HepG2 (cell line): ENCODE results near the gene CMTM4. TPM values are rescaled to one million over a fixed set of nuclear protein-coding genes. Genes with fewer than 3 reads are reported as not detected.

Experiments used
- ATF7 ChIP-seq, 2 experiments: fragments of 450-650 bp in 1 of 2; sonication (generic) in 1 of 2; formaldehyde crosslinking in 1 of 2; IDR thresholded peaks; 2 replicates each; pipeline versions ENCODE4 v1.4.0 to v1.6.1; 2016 to 2020; ENCODE audit warnings: antibody characterized with exemption in 1 of 2, mild to moderate bottlenecking in 1 of 2, missing genetic modification reagents in 1 of 2
- CBFB ChIP-seq: sonication (generic); formaldehyde crosslinking; IDR thresholded peaks from 2 replicates; pipeline ENCODE4 v1.4.0; 2020; ENCODE audit warnings: missing genetic modification reagents
- CENPT ChIP-seq: sonication (generic); formaldehyde crosslinking; IDR thresholded peaks from 2 replicates; pipeline ENCODE4 v1.8.0; 2022; ENCODE audit warnings: low read depth, mild to moderate bottlenecking, moderate library complexity, missing genetic modification reagents
- EHMT2 ChIP-seq: fragments of 200-600 bp; sonication (generic); IDR thresholded peaks from 2 replicates; pipeline ENCODE4 v1.7.0; 2017; ENCODE audit warnings: antibody characterized with exemption, low read depth, low read length, borderline replicate concordance
- EP300 ChIP-seq, 3 experiments: sonication (generic) in 1 of 3; formaldehyde crosslinking in 1 of 3; IDR thresholded peaks; 2 replicates each; pipeline versions ENCODE4 v1.5.1 to v1.6.1; 2011 to 2020; ENCODE audit warnings: low read depth in 2 of 3, low read length in 2 of 3, borderline replicate concordance in 1 of 3, improper control_type of control experiment in 1 of 3, mild to moderate bottlenecking in 1 of 3, missing genetic modification reagents in 1 of 3, moderate library complexity in 1 of 3
- HES4 ChIP-seq: sonication (generic); formaldehyde crosslinking; IDR thresholded peaks from 2 replicates; pipeline ENCODE4 v1.9.0; 2021; ENCODE audit warnings: mild to moderate bottlenecking, missing genetic modification reagents, borderline replicate concordance
- HHEX ChIP-seq: IDR thresholded peaks from 2 replicates; pipeline ENCODE4 v1.6.1; 2016; ENCODE audit warnings: control low read depth
- HMG20A ChIP-seq: IDR thresholded peaks from 2 replicates; pipeline ENCODE4 v1.6.1; 2016; ENCODE audit warnings: borderline replicate concordance
- HNRNPH1 ChIP-seq: fragments of 200-400 bp; formaldehyde crosslinking; optimal IDR thresholded peaks from 2 replicates; pipeline ENCODE3; 2017; ENCODE audit warnings: mild to moderate bottlenecking, low read depth, low read length
- IKZF1 ChIP-seq: fragments of 450-650 bp; IDR thresholded peaks from 2 replicates; pipeline ENCODE4 v1.7.1; 2016
- ISX ChIP-seq: sonication (generic); formaldehyde crosslinking; conservative IDR thresholded peaks from 2 replicates; pipeline ENCODE4 v1.5.0; 2020; ENCODE audit warnings: missing genetic modification reagents
- KAT7 ChIP-seq: IDR thresholded peaks from 2 replicates; pipeline ENCODE4 v1.6.1; 2018; ENCODE audit warnings: borderline replicate concordance, missing compliant biosample characterization
- MEIS2 ChIP-seq: sonication (generic); formaldehyde crosslinking; IDR thresholded peaks from 2 replicates; pipeline ENCODE4 v1.9.0; 2021; ENCODE audit warnings: mild to moderate bottlenecking, missing genetic modification reagents
- RAD51 ChIP-seq: fragments of 450-650 bp; IDR thresholded peaks from 2 replicates; pipeline ENCODE4 v1.6.1; 2016; ENCODE audit warnings: borderline replicate concordance
- RARG ChIP-seq: sonication (generic); formaldehyde crosslinking; IDR thresholded peaks from 2 replicates; pipeline ENCODE4 v1.4.0; 2020; ENCODE audit warnings: low read depth, mild to moderate bottlenecking, missing genetic modification reagents
- SNAPC2 ChIP-seq: sonication (generic); formaldehyde crosslinking; IDR thresholded peaks from 2 replicates; pipeline ENCODE4 v1.8.1; 2022; ENCODE audit warnings: mild to moderate bottlenecking, missing genetic modification reagents
- SRY ChIP-seq: sonication (generic); formaldehyde crosslinking; IDR thresholded peaks from 2 replicates; pipeline ENCODE4 v1.8.0; 2022; ENCODE audit warnings: mild to moderate bottlenecking, missing genetic modification reagents
- TEAD3 ChIP-seq: optimal IDR thresholded peaks from 2 replicates; pipeline ENCODE3; 2016; ENCODE audit warnings: borderline replicate concordance
- TGIF2 ChIP-seq: IDR thresholded peaks from 2 replicates; pipeline ENCODE4 v1.6.1; 2016; ENCODE audit warnings: control low read depth, missing compliant biosample characterization
- ZNF616 ChIP-seq: sonication (generic); formaldehyde crosslinking; IDR thresholded peaks from 2 replicates; pipeline ENCODE4 v1.5.0; 2020; ENCODE audit warnings: low read depth, mild to moderate bottlenecking, missing genetic modification reagents
- ZNF781 ChIP-seq: sonication (generic); formaldehyde crosslinking; IDR thresholded peaks from 2 replicates; pipeline ENCODE4 v1.5.1; 2020; ENCODE audit warnings: borderline replicate concordance, mild to moderate bottlenecking, missing genetic modification reagents; ENCODE audit errors: not compliant biosample characterization
- polyA plus RNA-seq, 8 experiments: library from polyadenylated mRNA; depleted of rRNA in 3 of 8; stranded (reverse) in 7 of 8; unstranded in 1 of 8; fragments of >200 nt; fragmentation: Illumina TruSeq in 4 of 8; extraction: Trizol in 4 of 8; gene quantifications; 2 replicates each; pipeline versions ENCODE4 v1.2.1 to v1.2.3, GENCODE V29; 2011 to 2016; ENCODE audit warnings: low read depth in 4 of 8, missing spikeins in 1 of 8, mixed read lengths in 1 of 8; ENCODE audit not compliant: insufficient read depth in 1 of 8
- total RNA-seq, 5 experiments: library from RNA; depleted of rRNA; stranded (reverse); fragments of >200 nt; fragmentation: Illumina TruSeq; extraction: Trizol; gene quantifications; 2 replicates each; pipeline ENCODE4 v1.2.3, GENCODE V29; 2016; ENCODE audit warnings: low read depth in 1 of 5
- TF ChIP-seq, protein P1 (sequence below): IDR thresholded peaks from 2 replicates; pipeline ENCODE4 v1.6.1; 2012; ENCODE audit warnings: low read depth, low read length, improper control_type of control experiment
- TF ChIP-seq, protein P2 (sequence below): sonication (generic); formaldehyde crosslinking; IDR thresholded peaks from 2 replicates; pipeline ENCODE4 v1.8.1; 2023; ENCODE audit warnings: missing genetic modification reagents, inconsistent platforms, borderline replicate concordance

CMTM4 gene
- total and polyA plus RNA-seq, 2 of the 13 experiments (the other 11 are each of a cell fraction or from before 2014, with no cell fraction given) = 32.0 to 36.3 TPM

DNA sequence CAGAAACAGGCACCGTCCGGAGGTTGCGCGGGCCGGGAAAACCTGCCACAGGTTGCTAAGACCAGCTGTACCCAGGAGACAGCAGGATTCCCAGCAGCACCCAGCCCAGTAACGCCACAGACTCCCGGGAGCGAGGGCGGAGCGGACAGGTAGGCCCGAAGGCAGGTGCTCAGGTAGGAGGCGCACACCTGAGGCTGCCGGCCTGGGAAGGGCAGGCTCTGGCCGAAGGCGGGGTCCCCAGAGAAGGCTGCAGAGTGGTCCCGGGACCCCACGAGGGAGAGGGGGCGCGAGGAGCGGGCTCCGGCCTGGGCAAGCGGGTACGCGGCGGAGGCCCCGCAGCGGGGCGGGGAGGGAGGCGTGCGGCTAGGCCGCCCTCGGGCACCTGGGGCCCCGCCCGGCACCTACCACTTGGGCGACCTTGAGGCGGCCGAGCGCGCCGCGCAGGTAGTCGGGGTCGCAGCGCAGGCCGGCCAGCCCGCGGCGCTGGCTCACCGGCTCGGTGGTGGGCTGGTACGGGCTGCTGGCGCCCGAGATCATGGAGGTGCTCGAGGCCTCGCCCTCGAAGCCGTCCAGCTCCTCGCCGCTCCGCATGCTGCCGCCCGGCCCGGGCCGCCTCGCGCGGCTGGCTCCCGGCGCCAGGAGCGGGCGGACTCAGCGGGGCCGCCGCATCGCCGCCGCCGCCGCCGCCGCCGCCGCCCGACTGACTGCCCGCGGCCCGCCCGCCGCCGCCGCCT, 441 bp downstream of the CMTM4 start (continued):
- TF ChIP-seq HES4 (CRISPR knock-in tag) (peak; percentile 66; the same call in 1 of the 2 replicates), ISX (no peak), HMG20A (no peak), IKZF1 (no peak), CENPT (CRISPR knock-in tag) (peak; percentile 68; the same call in 1 of the 2 replicates), EP300 (IDR thresholded peaks at IDR 0.05; ENCODE audit: low read depth in 2 of 2, low read length in 2 of 2) (no peak), EP300 (CRISPR knock-in tag; IDR thresholded peaks at IDR 0.05; ENCODE audit: borderline replicate concordance) (no peak), ATF7 (IDR thresholded peaks at IDR 0.05) (no peak), ATF7 (CRISPR knock-in tag; IDR thresholded peaks at IDR 0.05) (no peak), TGIF2 (CRISPR knock-in tag) (no peak), ZNF616 (CRISPR knock-in tag) (peak; percentile 76; the same call in 1 of the 2 replicates), SNAPC2 (CRISPR knock-in tag) (no peak), SRY (peak; percentile 18; the same call in 1 of the 2 replicates), TEAD3 (CRISPR knock-in tag) (no peak), KAT7 (CRISPR knock-in tag) (no peak), RAD51 (no peak), RARG (no peak), HHEX (no peak), CBFB (CRISPR knock-in tag) (no peak), EHMT2 (no peak), HNRNPH1 (no peak), ZNF781 (CRISPR knock-in tag) (no peak), MEIS2 (CRISPR knock-in tag) (peak; percentile 65)
- TF ChIP-seq, protein P1, sequence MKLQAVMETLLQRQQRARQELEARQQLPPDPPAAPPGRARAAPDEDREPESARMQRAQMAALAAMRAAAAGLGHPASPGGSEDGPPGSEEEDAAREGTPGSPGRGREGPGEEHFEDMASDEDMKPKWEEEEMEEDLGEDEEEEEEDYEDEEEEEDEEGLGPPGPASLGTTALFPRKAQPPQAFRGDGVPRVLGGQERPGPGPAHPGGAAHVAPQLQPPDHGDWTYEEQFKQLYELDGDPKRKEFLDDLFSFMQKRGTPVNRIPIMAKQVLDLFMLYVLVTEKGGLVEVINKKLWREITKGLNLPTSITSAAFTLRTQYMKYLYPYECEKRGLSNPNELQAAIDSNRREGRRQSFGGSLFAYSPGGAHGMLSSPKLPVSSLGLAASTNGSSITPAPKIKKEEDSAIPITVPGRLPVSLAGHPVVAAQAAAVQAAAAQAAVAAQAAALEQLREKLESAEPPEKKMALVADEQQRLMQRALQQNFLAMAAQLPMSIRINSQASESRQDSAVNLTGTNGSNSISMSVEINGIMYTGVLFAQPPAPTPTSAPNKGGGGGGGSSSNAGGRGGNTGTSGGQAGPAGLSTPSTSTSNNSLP = no peak
- TF ChIP-seq, protein P2, sequence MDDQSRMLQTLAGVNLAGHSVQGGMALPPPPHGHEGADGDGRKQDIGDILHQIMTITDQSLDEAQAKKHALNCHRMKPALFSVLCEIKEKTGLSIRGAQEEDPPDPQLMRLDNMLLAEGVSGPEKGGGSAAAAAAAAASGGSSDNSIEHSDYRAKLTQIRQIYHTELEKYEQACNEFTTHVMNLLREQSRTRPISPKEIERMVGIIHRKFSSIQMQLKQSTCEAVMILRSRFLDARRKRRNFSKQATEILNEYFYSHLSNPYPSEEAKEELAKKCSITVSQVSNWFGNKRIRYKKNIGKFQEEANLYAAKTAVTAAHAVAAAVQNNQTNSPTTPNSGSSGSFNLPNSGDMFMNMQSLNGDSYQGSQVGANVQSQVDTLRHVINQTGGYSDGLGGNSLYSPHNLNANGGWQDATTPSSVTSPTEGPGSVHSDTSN = no peak
